Suppressor macrophage (primary cell): ENCODE results near the gene BPIFB4.
A peak's percentile ranks its signal among the peaks of the same experiment; 100 is the strongest.
"Not testable (repeated sequence)": the region's sequence is repeated elsewhere in the genome, so short reads cannot be mapped to it uniquely, and the experiment has no call there.

Source experiments
- DNase-seq, 4 experiments: peaks; one replicate each; pipeline ENCODE4 v3.0.0-alpha.2; 2020 to 2022

Gene BPIFB4

GRCh38 chr20:33091147-33091546 lies 11.7 kb downstream of the BPIFB4 start:
- DNase-seq, result no peak

DNA sequence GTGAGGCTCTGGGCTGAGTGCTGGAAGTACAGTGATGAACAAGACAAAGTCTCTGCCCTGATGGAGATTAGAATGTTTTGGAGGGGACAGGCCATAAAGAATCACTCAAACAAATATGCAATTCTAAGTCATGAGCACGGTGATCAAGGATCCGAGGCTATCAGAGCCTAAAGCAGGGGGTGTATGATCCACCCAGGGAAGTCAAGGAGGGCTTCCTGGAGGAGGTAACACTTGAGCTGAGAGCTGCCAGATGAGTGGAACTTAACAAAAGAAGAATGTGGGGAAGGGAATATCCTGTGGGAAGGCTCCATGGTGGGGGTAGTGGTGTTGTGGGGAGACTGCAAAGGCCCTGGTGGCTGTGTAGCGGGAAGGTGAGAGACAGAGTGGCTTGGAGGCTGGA lies 12.2 kb downstream of the BPIFB4 start:
- no peak for DNase-seq

- DNase-seq, result no peak
Measured at GRCh38 chr20:33092361-33092760, 12.9 kb downstream of the BPIFB4 start.

DNA sequence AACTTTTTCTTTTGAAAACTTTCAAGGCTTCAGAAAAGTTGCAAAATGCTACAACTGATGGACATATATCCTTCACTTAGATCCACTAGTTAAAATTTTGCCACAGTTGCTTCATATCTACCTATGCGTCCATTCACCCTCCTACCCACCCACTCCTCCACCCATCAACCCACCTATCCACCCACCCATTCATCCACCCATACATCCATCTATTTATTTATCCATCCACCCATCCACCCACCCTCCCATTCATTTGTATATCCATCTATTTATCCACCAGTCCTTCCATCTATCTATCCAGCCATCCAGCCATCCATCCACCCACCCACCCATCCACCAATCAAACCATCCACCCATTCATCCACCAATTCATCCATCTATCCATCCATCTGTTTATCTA lies 13.6 kb downstream of the BPIFB4 start:
- no peak for DNase-seq

DNA sequence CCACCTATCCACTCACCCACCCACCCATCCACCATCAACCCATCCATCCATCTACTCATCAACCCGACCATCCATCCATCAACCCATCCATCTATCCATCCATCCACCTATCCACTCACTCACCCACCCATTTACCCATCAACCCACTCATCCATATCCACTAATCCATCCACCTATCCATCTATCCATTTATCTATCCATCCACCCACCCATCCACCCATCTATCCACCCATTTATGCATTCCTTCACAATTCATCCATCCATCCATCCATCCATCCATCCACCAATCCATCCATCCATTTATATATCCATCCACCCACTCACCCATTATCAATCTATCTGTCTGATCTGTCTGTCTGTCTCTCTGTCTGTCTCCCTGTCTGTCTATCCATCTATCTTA lies 14.1 kb downstream of the BPIFB4 start:
- DNase-seq, result no peak

GRCh38 chr20:33095249-33095648 lies 15.8 kb downstream of the BPIFB4 start:
- no peak for DNase-seq

GRCh38 chr20:33095902-33096584 lies 16.6 kb downstream of the BPIFB4 start:
- DNase-seq, result peak; percentile 45 to 70 (median 64)

DNA sequence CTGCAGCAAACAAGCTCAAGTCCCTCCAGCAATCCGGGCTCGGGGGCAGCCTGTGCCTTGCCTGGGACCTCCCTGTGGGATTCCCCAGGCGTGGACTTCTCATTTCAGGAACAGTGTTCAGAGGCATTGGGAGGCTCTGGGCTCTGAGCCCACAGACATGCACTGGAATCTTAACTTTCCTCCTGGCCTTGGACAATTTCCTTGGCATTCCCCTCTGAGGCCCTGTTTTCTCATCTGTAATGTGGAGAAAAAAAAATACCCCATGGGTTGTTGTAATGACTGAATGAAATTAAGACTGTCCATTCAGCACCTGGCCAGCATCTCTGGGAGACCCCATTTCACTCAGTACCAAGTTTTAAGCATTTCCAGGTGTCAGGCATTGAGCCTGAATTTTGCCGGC lies 17.6 kb downstream of the BPIFB4 start:
- DNase-seq, result no peak

GRCh38 chr20:33099843-33100538 lies 20.5 kb downstream of the BPIFB4 start:
- no peak for DNase-seq

DNA sequence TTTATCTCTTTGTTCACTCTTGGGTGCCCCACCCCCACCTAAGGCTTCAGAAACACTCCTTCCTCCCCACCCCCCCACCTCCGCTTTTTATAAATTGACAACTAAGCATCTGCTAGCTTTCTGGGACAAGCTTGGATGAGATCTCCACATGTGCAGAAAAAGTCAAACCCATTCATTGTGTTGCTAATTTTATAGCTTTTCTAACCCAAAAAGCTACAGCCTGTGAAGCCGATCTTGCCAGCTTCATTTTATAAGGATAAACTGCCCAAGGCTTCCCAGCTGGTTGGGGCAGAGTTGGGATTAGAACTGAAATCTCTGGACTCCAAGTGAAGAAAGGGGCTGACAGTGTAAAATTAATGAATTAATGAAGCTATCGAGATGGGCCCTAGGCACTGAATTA lies 24.1 kb downstream of the BPIFB4 start:
- DNase-seq, result no peak

- no peak for DNase-seq
Measured at GRCh38 chr20:33104336-33104735, 24.9 kb downstream of the BPIFB4 start.

GRCh38 chr20:33105316-33105924 lies 26.0 kb downstream of the BPIFB4 start:
- DNase-seq, result no peak

DNA sequence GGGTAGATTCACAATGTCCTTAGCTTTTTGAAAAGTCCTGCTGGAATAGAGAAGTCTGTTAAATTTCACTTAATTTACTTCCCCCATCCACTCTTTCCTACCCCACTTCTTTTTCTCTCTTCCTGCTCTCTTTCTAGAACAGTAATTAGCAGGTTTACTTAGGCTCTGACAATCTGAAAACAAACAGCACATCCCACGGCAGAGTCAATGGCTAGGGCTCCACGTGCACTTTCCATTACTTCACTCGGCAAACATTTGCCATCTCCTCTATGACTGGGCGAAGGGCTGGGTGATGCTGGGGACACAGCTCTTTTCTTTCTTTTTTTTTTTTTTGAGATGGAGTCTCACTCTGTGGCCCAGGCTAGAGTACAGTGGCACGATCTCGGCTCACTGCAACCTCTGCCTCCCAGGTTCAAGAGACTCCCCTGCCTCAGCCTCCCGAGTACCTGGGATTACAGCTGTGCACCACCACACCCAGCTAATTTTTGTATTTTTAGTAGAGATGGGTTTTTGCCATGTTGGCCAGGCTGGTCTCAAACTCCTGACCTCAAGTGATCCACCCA lies 26.7 kb downstream of the BPIFB4 start:
- not testable (repeated sequence) for DNase-seq

GRCh38 chr20:33108661-33109060 lies 29.2 kb downstream of the BPIFB4 start:
- no peak for DNase-seq

GRCh38 chr20:33110147-33110825 lies 30.8 kb downstream of the BPIFB4 start:
- no peak for DNase-seq

GRCh38 chr20:33111306-33111705 lies 31.9 kb downstream of the BPIFB4 start:
- no peak for DNase-seq

DNA sequence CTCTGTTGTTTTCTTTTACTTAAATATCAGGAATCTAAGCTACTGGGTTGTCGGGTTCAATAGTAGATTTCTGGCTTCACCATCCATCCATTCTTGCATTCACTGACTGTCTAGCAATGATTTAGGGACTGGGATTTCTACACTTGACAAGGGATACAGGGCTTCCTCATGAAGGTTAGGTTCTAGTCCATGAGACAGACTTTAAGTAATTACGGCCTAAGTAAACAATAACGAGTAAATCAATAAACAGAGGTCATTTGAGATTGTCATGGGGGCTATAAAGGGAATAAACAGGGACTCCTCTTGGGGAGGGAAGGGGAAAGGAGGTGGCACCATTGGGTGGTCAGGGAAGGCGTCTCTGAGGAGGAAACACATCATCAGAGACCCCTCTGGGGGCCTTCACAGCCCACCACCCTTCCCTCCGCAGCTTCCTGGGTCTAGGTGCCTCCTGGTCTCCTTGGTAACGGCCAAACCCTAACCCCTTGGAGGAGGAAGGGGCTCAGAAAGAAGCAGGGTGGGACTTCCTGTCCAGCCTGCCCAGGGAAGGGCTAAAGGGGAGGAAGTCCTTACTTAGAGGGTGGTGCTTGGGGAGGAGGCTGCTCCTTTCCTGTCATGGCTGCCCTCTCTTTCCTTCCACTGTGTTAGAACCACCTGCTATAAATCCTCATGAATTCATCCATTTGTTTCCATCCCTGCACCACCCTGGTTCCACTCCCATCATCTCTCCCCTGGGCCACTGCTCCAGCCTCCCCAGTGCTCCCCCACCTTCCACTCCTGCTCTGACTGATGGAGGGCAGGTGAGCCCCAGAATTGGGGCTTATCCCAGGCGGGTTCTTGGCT lies 33.3 kb downstream of the BPIFB4 start:
- DNase-seq, result no peak

DNA sequence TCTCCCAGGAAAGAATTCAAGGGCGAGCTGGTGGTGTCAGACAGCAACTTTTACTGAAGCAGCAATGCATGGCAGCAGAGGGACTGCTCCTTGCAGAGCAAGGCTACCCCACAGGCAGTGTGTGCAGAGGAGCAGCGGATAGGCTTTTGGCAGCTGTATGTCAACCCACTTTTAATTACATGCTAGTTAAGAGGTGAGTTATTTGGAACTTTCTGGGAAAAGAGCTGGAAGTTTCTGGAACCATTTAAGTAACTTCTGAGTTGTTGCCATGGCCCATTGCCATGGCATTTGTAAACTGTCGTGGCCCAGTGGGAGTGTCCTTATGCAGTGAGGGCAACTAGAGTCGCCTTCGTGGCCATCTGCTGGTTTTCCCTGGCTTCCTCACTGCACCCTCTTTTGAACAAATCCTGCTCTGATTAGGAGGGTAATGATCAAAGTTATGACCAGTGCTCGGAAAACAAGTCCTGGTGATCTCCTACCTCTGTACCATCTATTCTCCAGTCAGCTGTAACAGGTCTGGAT lies 34.0 kb downstream of the BPIFB4 start:
- no peak for DNase-seq

DNA sequence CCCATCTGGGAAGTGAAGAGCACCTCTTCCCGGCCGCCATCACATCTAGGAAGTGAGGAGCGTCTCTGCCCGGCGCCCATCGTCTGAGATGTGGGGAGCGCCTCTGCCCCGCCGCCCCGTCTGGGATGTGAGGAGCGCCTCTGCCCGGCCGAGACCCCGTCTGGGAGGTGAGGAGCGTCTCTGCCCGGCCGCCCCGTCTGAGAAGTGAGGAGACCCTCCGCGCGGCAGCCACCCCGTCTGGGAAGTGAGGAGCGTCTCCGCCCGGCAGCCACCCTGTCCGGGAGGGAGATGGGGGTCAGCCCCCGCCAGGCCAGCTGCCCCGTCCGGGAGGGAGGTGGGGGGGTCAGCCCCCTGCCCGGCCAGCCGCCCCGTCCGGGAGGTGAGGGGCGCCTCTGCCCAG lies 36.1 kb downstream of the BPIFB4 start:
- not testable (repeated sequence) for DNase-seq

- DNase-seq, result no peak
Measured at GRCh38 chr20:33119725-33120720, 40.6 kb downstream of the BPIFB4 start.

DNA sequence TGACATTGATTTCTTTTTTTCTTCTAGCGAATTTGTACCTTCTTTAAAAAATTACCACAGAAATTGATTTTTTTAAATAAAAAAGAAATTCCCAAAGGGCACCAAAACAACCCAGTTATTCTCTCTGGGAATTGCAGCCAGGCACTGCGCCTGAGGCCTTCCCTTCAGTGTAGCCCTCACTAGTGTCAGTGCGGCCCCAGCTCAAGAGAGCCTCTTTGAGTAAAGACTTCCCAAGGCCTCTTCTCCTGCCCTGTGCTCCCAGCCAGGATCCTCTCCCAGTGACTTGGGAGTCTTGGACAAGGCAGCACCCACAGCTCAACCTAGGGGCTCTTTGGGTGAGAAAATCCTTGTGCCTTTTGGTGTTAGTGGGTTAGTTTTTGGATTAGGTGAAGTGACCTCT lies 41.5 kb downstream of the BPIFB4 start:
- DNase-seq, result no peak
